ENCODE results near the gene TRAPPC11. TPM values are rescaled to one million over a fixed set of nuclear protein-coding genes. Genes with fewer than 3 reads are reported as not detected.

TRAPPC11 gene
- total RNA-seq, 1 donor from 2014 or later = 29.9 TPM

DNA sequence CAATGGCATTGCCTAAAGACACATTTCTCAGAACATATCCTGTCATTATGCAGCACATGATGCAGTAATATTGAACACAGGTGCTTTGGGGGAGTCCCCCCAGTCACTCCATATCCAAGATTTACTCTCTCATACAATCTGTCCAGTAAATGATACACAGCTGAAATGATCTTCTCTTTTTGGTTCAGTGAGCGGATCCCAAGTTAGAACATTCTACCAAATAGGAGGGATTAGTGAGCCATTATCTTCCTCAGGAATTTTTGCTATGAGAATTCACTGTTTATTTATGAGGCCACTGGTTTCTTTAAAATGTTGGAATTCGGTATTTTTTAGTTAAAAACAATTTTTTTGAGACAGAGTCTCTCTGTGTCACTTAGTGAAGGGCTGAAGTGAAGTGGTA, 96.5 kb downstream of the TRAPPC11 start:
- intact Hi-C loops (cut with micrococcal nuclease) = no loop called here

DNA sequence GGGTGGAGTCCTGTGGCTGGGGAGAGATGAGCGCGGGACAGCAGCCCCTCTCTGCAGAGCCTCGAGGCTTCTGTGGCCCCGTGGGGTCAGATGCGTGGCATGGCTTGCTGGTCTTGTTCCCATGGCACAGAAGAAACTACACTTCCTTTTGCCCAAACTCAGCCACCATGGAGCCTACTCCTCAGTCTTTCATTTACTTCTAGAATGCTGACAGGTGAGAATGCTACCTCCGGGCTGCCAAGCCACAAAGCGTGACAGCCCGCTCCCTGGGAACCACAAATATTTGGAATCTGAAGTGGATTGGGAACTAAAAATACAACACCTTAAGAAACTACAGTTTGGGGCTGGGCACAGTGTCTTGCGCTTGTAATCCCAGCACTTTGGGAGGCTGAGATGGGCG, 98.0 kb downstream of the TRAPPC11 start:
- intact Hi-C loops (cut with micrococcal nuclease) = no loop called here

DNA sequence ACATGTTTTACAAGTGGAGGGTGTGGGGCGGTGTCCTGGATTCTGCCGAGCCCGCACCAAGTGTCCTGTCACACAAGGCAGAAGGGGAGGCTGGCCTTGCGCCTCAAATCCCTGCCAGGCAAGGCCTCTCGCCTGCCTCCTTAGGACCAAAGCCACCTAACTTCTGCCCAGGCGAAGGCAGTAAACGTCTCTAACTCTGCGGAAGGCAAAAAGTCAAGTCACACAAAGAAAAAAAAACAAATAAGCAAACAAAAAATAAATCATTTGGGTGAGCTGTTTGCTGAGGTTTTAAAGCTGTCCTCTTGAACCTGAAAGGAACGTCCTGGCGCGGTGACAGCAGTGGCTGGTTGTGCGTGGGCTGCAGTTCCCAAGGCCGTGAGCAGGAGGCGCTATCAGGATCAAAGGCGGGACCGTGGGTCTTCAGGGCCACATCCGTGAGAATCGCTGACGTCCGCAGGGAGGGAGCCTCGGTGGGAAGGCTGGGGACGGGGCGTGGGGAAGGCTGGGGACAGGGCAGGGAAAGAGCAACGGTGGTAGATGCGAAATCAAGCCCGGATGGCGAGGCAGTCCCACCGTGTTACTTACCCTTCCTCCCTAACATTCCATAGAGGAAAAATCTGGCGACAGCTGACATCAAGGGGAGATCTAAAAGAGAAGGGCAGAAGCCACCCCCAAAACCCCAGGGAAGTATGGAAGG, 99.1 kb downstream of the TRAPPC11 start:
- intact Hi-C loops (cut with micrococcal nuclease) = no loop called here

DNA sequence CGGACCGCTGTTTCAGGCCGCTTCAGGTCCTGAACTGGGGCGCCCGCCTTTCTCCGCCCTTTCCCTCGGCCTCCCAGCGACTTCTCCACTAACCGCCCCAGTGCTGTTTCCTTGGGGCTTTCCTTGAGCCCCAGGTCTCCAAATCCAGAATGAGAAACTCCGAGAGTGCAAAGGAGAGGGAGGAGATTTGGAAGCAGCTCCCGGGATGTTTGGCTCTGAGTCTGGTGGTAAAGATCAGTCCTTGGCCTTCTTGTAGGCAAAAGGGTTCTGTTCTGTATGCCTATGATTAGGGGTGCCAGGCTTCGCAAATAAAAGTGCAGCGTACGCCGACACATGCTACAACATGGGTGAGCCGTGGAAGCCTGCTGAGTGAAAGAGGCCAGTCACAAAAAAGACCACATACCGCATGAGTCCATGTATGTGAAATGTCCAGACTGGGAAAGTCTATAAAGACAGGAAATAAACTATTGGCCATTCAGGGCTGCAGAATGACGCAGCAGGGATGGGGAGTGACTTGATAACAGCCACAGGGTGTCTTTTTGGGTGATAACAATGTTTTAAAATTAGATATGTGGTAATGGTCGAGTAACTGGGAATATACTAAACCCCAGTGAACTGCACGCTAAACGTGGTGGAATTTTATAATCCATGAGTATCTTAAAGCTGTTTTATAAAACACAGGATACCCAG, 99.8 kb downstream of the TRAPPC11 start:
- intact Hi-C loops (cut with micrococcal nuclease) = no loop called here

DNA sequence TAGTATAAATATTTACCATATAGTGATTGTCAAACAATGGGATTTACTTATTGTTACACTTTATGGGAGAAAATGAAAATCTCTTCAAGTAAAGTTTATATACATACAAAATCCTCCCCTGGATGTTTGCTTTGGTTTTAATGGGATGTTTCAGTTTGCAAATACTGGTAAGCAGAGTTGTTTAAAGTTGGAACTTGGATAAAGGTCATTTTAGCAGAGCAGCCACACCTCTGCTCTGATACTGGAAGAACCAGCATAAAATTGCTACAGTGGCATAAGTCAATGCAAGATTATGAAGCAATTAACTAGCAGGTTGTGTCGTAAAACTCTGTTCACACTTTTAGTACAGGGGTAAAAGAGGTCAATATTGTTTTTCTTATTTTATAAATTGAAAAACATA, 101.2 kb downstream of the TRAPPC11 start:
- intact Hi-C loops (cut with micrococcal nuclease) = no loop called here

Other genes with a start within 250 kb of the TRAPPC11 start
- 22.8 and 24.0 TPM in 2 replicates for gene CDKN2AIP, start 214.7 kb upstream of the TRAPPC11 start, total RNA-seq
- 6.0 and 7.7 TPM in 2 replicates for gene ING2, start 154.2 kb upstream of the TRAPPC11 start, total RNA-seq
- gene RWDD4, start 108 bp upstream of the TRAPPC11 start, total RNA-seq = 19.1 and 19.2 TPM in 2 replicates
- gene STOX2, start 246.0 kb downstream of the TRAPPC11 start, total RNA-seq = 0.12 TPM in 1 of 2 replicates, not detected in the other